GM12892 (cell line): ENCODE results near the gene NANOS1.

ENCODE experiments used
- POLR2A ChIP-seq: IDR thresholded peaks from 2 replicates; pipeline ENCODE4 v1.6.1; 2011; ENCODE audit warnings: low read depth, low read length, control low read depth
- POLR2AphosphoS5 ChIP-seq: IDR thresholded peaks from 2 replicates; pipeline ENCODE4 v1.6.1; 2011; ENCODE audit warnings: low read depth, low read length, control low read depth

- TF ChIP-seq POLR2AphosphoS5 (no peak), POLR2A (no peak)
Observed at GRCh38 chr10:119024882-119025281, 4.6 kb upstream of the NANOS1 start.
